ENCODE data around the gene IFT81. TPM values are rescaled to one million over a fixed set of nuclear protein-coding genes. Genes with fewer than 3 reads are reported as not detected.

IFT81 gene
- total and polyA plus RNA-seq, 2 donors from 2014 or later = 6.5 to 16.6 TPM

GRCh38 chr12:110107369-110108281 is 16.5 kb upstream of the IFT81 start:
- Histone ChIP-seq H3K9me3 (ENCODE audit: control insufficient read depth in 2 of 3, insufficient read depth in 1 of 3, low read length in 3 of 3) (no peaks in the 10 kb centered on the region), H3K27ac (ENCODE audit: low read depth in 2 of 2, low read length in 2 of 2) (peak overlapping the region; percentile 55 to 92), H3K4me1 (ENCODE audit: control insufficient read depth in 2 of 3, insufficient read depth in 2 of 3, low read depth in 1 of 3, low read length in 3 of 3) (peaks cover 4 to 9% (median 7%) of the 10 kb centered on the region in 3 donors), H3K9ac (ENCODE audit: low read length in 3 of 3) (no peak overlapping the region), H3K27me3 (ENCODE audit: control insufficient read depth, insufficient read depth, low read length) (no peaks in the 10 kb centered on the region), H3K36me3 (ENCODE audit: control insufficient read depth in 2 of 3, insufficient read depth in 3 of 3, low read length in 3 of 3) (no peaks in the 10 kb centered on the region), H3K4me3 (ENCODE audit: low read length in 3 of 3) (no peak overlapping the region)
- intact Hi-C loops (cut with DNase I) = no loop called here
- no peak for FAIRE-seq
- peak in 2 of 5 donors; percentile 40 to 86 for DNase-seq
- no peak for TF ChIP-seq CTCF (IDR thresholded peaks at IDR 0.05; ENCODE audit: borderline replicate concordance, extremely low read depth, insufficient read depth)

GRCh38 chr12:110108309-110109036 is 15.7 kb upstream of the IFT81 start:
- no peak for DNase-seq
- intact Hi-C loops (cut with DNase I) = no loop called here
- peak overlapping the region; percentile 55 to 92 for H3K27ac ChIP-seq (ENCODE audit: low read depth in 2 of 2, low read length in 2 of 2)
- H3K36me3 ChIP-seq (ENCODE audit: control insufficient read depth in 2 of 3, insufficient read depth in 3 of 3, low read length in 3 of 3) = no peaks in the 10 kb centered on the region
- H3K4me3 ChIP-seq (ENCODE audit: low read length in 3 of 3) = no peak overlapping the region
- peaks cover 4 to 9% (median 7%) of the 10 kb centered on the region in 3 donors for H3K4me1 ChIP-seq (ENCODE audit: control insufficient read depth in 2 of 3, insufficient read depth in 2 of 3, low read depth in 1 of 3, low read length in 3 of 3)
- TF ChIP-seq CTCF (IDR thresholded peaks at IDR 0.05; ENCODE audit: borderline replicate concordance, extremely low read depth, insufficient read depth) = no peak
- no peaks in the 10 kb centered on the region for H3K27me3 ChIP-seq (ENCODE audit: control insufficient read depth, insufficient read depth, low read length)
- H3K9me3 ChIP-seq (ENCODE audit: control insufficient read depth in 2 of 3, insufficient read depth in 1 of 3, low read length in 3 of 3) = no peaks in the 10 kb centered on the region
- no peak for FAIRE-seq
- H3K9ac ChIP-seq (ENCODE audit: low read length in 3 of 3) = no peak overlapping the region

GRCh38 chr12:110109037-110109836 is 14.9 kb upstream of the IFT81 start:
- DNase-seq (peak; percentile 38 to 91 (median 50)), FAIRE-seq (no peak)
- Histone ChIP-seq H3K27me3 (ENCODE audit: control insufficient read depth, insufficient read depth, low read length) (no peaks in the 10 kb centered on the region), H3K36me3 (ENCODE audit: control insufficient read depth in 2 of 3, insufficient read depth in 3 of 3, low read length in 3 of 3) (no peaks in the 10 kb centered on the region), H3K9ac (ENCODE audit: low read length in 3 of 3) (peak overlapping the region in 1 of 3 donors; percentile 1), H3K9me3 (ENCODE audit: control insufficient read depth in 2 of 3, insufficient read depth in 1 of 3, low read length in 3 of 3) (no peaks in the 10 kb centered on the region), H3K4me1 (ENCODE audit: control insufficient read depth in 2 of 3, insufficient read depth in 2 of 3, low read depth in 1 of 3, low read length in 3 of 3) (peaks cover 4 to 9% (median 7%) of the 10 kb centered on the region in 3 donors), H3K4me3 (ENCODE audit: low read length in 3 of 3) (no peak overlapping the region), H3K27ac (ENCODE audit: low read depth in 2 of 2, low read length in 2 of 2) (peak overlapping the region in 1 of 2 donors; percentile 93)
- TF ChIP-seq CTCF (IDR thresholded peaks at IDR 0.05; ENCODE audit: borderline replicate concordance, extremely low read depth, insufficient read depth) = peak; percentile 19
- intact Hi-C loops (cut with DNase I) = no loop called here

Measured in kidney (tissue), 14 donors.